GM12864 (cell line): ENCODE data around the gene RXFP3.

Experiments used
- DNase-seq: peaks from one replicate; pipeline ENCODE4 v3.0.0-alpha.2; 2011; ENCODE audit warnings: low read depth
- H3K4me3 ChIP-seq: 2 replicates; pipeline ENCODE4 v1.5.1; 2011; ENCODE audit warnings: mild to moderate bottlenecking, low read depth, low read length, control low read depth
- CTCF ChIP-seq: IDR thresholded peaks from 2 replicates; pipeline ENCODE4 v1.5.1; 2011; ENCODE audit warnings: low read depth, mild to moderate bottlenecking, moderate library complexity, low read length, control low read depth, inconsistent platforms; ENCODE audit errors: missing control alignments

RXFP3 gene

GRCh38 chr5:33925278-33925677 lies 10.9 kb upstream of the RXFP3 start:
- H3K4me3 ChIP-seq = no peak overlapping the region
- no peak for DNase-seq
- TF ChIP-seq CTCF = no peak

- no peak overlapping the region for H3K4me3 ChIP-seq
- DNase-seq = no peak
- TF ChIP-seq CTCF = no peak
These were observed 8.5 kb upstream of the RXFP3 start for GRCh38 chr5:33927685-33928084.

- H3K4me3 ChIP-seq = no peak overlapping the region
- TF ChIP-seq CTCF = no peak
- DNase-seq = no peak
These were observed 7.9 kb upstream of the RXFP3 start for GRCh38 chr5:33928283-33928682.

GRCh38 chr5:33929925-33930690 lies 6.1 kb upstream of the RXFP3 start:
- TF ChIP-seq CTCF = no peak
- no peak overlapping the region for H3K4me3 ChIP-seq
- no peak for DNase-seq

- H3K4me3 ChIP-seq = no peak overlapping the region
- no peak for DNase-seq
- TF ChIP-seq CTCF = no peak
These were observed 5.0 kb upstream of the RXFP3 start for GRCh38 chr5:33931136-33931535.

- no peak overlapping the region for H3K4me3 ChIP-seq
- TF ChIP-seq CTCF = no peak
- DNase-seq = peak; percentile 86
These were observed 2.4 kb upstream of the RXFP3 start for GRCh38 chr5:33933723-33934169.

- H3K4me3 ChIP-seq = no peak overlapping the region
- TF ChIP-seq CTCF = no peak
- DNase-seq = no peak
These were observed 2.0 kb upstream of the RXFP3 start for GRCh38 chr5:33934176-33934575.
